Astrocyte (in vitro differentiated cells and primary cell): ENCODE results near the gene CMIP. TPM values are rescaled to one million over a fixed set of nuclear protein-coding genes. Genes with fewer than 3 reads are reported as not detected.

Experiments used
- DNase-seq: peaks from one replicate; pipeline ENCODE4 v3.0.0-alpha.2; 2010; ENCODE audit warnings: low read depth
- FAIRE-seq: peaks from 2 replicates; lab custom pipeline; 2011; peaks lifted over from hg19 to GRCh38; lab: Jason Lieb, UNC
- H2AFZ ChIP-seq: 2 replicates; pipeline ENCODE4 v1.6.0; 2012; ENCODE audit warnings: low read depth, low read length, inconsistent platforms
- H3K27ac ChIP-seq: 2 replicates; pipeline ENCODE4 v1.5.1; 2011; ENCODE audit warnings: low read depth, low read length, inconsistent platforms
- H3K27me3 ChIP-seq: 2 replicates; pipeline ENCODE4 v1.6.0; 2011; ENCODE audit warnings: low read length, inconsistent platforms; ENCODE audit not compliant: insufficient read depth
- H3K36me3 ChIP-seq: 2 replicates; pipeline ENCODE4 v1.5.1; 2011; ENCODE audit warnings: low read length, inconsistent platforms; ENCODE audit not compliant: insufficient read depth
- H3K4me1 ChIP-seq: 2 replicates; pipeline ENCODE4 v1.5.1; 2011; ENCODE audit warnings: low read length, inconsistent platforms; ENCODE audit not compliant: insufficient read depth
- H3K4me2 ChIP-seq: 2 replicates; pipeline ENCODE4 v1.6.0; 2012; ENCODE audit warnings: low read length, inconsistent platforms
- H3K4me3 ChIP-seq: 2 replicates; pipeline ENCODE4 v1.5.1; 2011; ENCODE audit warnings: low read depth, mild to moderate bottlenecking, low read length, inconsistent platforms; ENCODE audit not compliant: insufficient read depth
- H3K79me2 ChIP-seq: 2 replicates; pipeline ENCODE4 v1.6.0; 2012; ENCODE audit warnings: mild to moderate bottlenecking, low read length, inconsistent platforms; ENCODE audit not compliant: insufficient read depth
- H3K9ac ChIP-seq: 2 replicates; pipeline ENCODE4 v1.6.0; 2012; ENCODE audit warnings: mild to moderate bottlenecking, low read length, inconsistent platforms
- H3K9me3 ChIP-seq: 2 replicates; pipeline ENCODE4 v1.5.1; 2012; ENCODE audit warnings: low read depth, mild to moderate bottlenecking, low read length, inconsistent platforms; ENCODE audit not compliant: insufficient read depth
- H4K20me1 ChIP-seq: 2 replicates; pipeline ENCODE4 v1.6.0; 2012; ENCODE audit warnings: low read length, inconsistent platforms; ENCODE audit not compliant: insufficient read depth
- H3K27ac Mint-ChIP-seq: one replicate; pipeline ENCODE4 v1.8.0; 2021; ENCODE audit warnings: mild to moderate bottlenecking, mixed read lengths; ENCODE audit not compliant: unreplicated experiment
- H3K27me3 Mint-ChIP-seq: one replicate; pipeline ENCODE4 v1.8.0; 2021; ENCODE audit warnings: low read depth, mixed read lengths; ENCODE audit not compliant: unreplicated experiment
- H3K36me3 Mint-ChIP-seq: one replicate; pipeline ENCODE4 v1.8.0; 2021; ENCODE audit warnings: low read depth, mixed read lengths; ENCODE audit not compliant: unreplicated experiment
- H3K4me1 Mint-ChIP-seq: one replicate; pipeline ENCODE4 v1.8.0; 2021; ENCODE audit warnings: low read depth, mixed read lengths; ENCODE audit not compliant: unreplicated experiment
- H3K4me3 Mint-ChIP-seq: one replicate; pipeline ENCODE4 v1.8.0; 2021; ENCODE audit warnings: mild to moderate bottlenecking, moderate library complexity, mixed read lengths; ENCODE audit not compliant: unreplicated experiment
- H3K9me3 Mint-ChIP-seq: one replicate; pipeline ENCODE4 v1.8.0; 2021; ENCODE audit warnings: mild to moderate bottlenecking, mixed read lengths; ENCODE audit not compliant: unreplicated experiment
- EZH2 ChIP-seq: IDR thresholded peaks from 2 replicates; pipeline ENCODE4 v1.6.1; 2012; ENCODE audit warnings: mild to moderate bottlenecking, low read length, inconsistent platforms; ENCODE audit not compliant: insufficient read depth
- total RNA-seq: library from RNA; stranded (reverse); gene quantifications from 2 replicates; pipeline ENCODE4 v1.2.1, GENCODE V29; 2021
- TF ChIP-seq, protein P1 (sequence below): IDR thresholded peaks from 2 replicates; pipeline ENCODE4 v1.5.1; 2011; ENCODE audit warnings: low read depth, mild to moderate bottlenecking, inconsistent platforms, low read length, moderate library complexity; ENCODE audit not compliant: insufficient read depth

The CMIP gene
- total RNA-seq, 1 donor from 2014 or later = 71.5 TPM

DNA sequence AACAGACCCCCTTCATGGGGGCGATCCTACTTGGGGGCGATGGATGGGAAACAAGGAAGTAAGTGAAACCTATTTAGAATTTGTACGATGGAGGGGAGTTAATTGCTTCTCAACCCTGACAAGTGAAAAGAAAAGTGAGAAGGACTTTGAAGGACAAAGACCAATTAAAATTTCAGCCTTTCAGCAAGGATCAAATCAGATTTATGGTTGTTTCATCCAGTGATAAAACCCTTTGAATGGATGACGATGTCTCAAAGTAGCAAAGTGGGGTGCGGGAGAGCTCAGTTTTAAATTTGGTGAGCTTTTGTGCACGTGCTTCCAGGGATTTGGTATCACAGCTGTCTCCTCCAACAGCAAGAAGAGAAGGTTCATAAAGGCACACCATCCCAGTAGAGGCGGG is 51.7 kb downstream of the CMIP start:
- Histone ChIP-seq H2AFZ (no peak overlapping the region), H3K9me3 (no peaks in the 10 kb centered on the region), H3K4me2 (no peak overlapping the region), H3K4me1 (peaks cover 36% of the 10 kb centered on the region), H4K20me1 (peaks cover 91% of the 10 kb centered on the region), H3K36me3 (no peaks in the 10 kb centered on the region), H3K27ac (no peak overlapping the region), H3K79me2 (peaks cover 79% of the 10 kb centered on the region), H3K27me3 (no peaks in the 10 kb centered on the region), H3K9ac (no peak overlapping the region), H3K4me3 (no peak overlapping the region)
- DNase-seq = no peak
- Mint-ChIP-seq H3K27ac (no peak overlapping the region), H3K36me3 (peaks cover 15% of the 10 kb centered on the region), H3K27me3 (no peaks in the 10 kb centered on the region), H3K4me3 (no peak overlapping the region), H3K9me3 (peaks cover 2% of the 10 kb centered on the region), H3K4me1 (peaks cover 25% of the 10 kb centered on the region)
- TF ChIP-seq, protein P1, sequence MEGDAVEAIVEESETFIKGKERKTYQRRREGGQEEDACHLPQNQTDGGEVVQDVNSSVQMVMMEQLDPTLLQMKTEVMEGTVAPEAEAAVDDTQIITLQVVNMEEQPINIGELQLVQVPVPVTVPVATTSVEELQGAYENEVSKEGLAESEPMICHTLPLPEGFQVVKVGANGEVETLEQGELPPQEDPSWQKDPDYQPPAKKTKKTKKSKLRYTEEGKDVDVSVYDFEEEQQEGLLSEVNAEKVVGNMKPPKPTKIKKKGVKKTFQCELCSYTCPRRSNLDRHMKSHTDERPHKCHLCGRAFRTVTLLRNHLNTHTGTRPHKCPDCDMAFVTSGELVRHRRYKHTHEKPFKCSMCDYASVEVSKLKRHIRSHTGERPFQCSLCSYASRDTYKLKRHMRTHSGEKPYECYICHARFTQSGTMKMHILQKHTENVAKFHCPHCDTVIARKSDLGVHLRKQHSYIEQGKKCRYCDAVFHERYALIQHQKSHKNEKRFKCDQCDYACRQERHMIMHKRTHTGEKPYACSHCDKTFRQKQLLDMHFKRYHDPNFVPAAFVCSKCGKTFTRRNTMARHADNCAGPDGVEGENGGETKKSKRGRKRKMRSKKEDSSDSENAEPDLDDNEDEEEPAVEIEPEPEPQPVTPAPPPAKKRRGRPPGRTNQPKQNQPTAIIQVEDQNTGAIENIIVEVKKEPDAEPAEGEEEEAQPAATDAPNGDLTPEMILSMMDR = no peak
- no peak for TF ChIP-seq EZH2
- FAIRE-seq = no peak

DNA sequence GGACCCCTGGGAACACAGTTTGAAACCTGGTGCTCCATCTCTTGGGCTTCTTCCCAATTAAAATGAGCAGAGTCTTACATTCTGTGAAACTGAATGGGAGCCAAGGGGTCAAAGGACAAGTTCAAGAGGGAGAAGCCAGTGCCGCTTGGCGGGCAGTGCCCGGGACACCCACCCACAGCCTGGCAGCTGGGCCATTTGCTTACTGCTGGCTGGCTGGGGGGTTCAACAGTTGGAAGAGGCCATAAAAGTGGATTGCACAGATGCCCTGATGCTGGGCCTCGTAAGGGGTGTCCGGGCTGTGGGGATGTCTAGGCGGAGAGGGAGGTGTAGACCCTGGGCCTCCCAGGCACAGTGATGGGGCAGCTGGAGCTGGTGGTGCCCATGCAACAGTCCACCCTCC is 52.1 kb downstream of the CMIP start:
- Mint-ChIP-seq H3K9me3 (peaks cover 2% of the 10 kb centered on the region), H3K4me1 (peaks cover 25% of the 10 kb centered on the region), H3K36me3 (peaks cover 16% of the 10 kb centered on the region), H3K27me3 (no peaks in the 10 kb centered on the region), H3K4me3 (no peak overlapping the region), H3K27ac (no peak overlapping the region)
- TF ChIP-seq, protein P1 = no peak
- TF ChIP-seq EZH2 = no peak
- FAIRE-seq (no peak), DNase-seq (no peak)
- peaks cover 91% of the 10 kb centered on the region for H4K20me1 ChIP-seq
- H3K79me2 ChIP-seq = peaks cover 76% of the 10 kb centered on the region
- H3K36me3 ChIP-seq = no peaks in the 10 kb centered on the region
- H3K27me3 ChIP-seq = no peaks in the 10 kb centered on the region
- H3K9me3 ChIP-seq = no peaks in the 10 kb centered on the region
- H3K4me3 ChIP-seq = no peak overlapping the region
- H3K4me2 ChIP-seq = no peak overlapping the region
- no peak overlapping the region for H2AFZ ChIP-seq
- no peak overlapping the region for H3K27ac ChIP-seq
- H3K4me1 ChIP-seq = peaks cover 35% of the 10 kb centered on the region
- no peak overlapping the region for H3K9ac ChIP-seq

DNA sequence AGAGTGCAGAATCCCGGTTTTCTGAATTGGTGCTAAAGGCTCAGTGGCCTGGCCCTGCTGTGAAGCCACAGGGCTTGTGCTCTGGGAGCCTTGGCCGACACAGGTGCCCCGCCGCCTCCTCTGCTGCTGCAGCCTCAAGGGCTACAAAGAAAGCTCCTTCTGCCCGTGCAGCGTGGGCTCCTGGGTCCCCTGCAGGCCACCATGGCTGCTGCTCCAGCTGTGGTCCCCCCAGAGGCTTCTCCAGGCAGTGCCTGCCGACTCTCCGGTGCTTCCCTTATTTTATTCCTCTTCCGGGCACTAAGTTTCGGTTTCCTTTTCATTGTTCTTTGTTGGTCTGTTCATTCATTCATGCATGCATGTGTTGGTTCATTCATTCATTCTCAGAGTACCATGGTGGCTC is 53.1 kb downstream of the CMIP start:
- Mint-ChIP-seq H3K9me3 (peaks cover 2% of the 10 kb centered on the region), H3K27me3 (no peaks in the 10 kb centered on the region), H3K4me3 (no peak overlapping the region), H3K4me1 (peaks cover 25% of the 10 kb centered on the region), H3K36me3 (peaks cover 13% of the 10 kb centered on the region), H3K27ac (peak overlapping the region; percentile 2)
- Histone ChIP-seq H4K20me1 (peaks cover 94% of the 10 kb centered on the region), H3K4me3 (no peak overlapping the region), H2AFZ (no peak overlapping the region), H3K27ac (no peak overlapping the region), H3K79me2 (peaks cover 83% of the 10 kb centered on the region), H3K36me3 (no peaks in the 10 kb centered on the region), H3K4me2 (no peak overlapping the region), H3K4me1 (peaks cover 26% of the 10 kb centered on the region), H3K9me3 (no peaks in the 10 kb centered on the region), H3K27me3 (no peaks in the 10 kb centered on the region), H3K9ac (no peak overlapping the region)
- FAIRE-seq (no peak), DNase-seq (no peak)
- TF ChIP-seq, protein P1 = no peak
- no peak for TF ChIP-seq EZH2
